ENCODE results near the gene PIK3R3.

- no peak for TF ChIP-seq CTCF (IDR thresholded peaks at IDR 0.05; ENCODE audit: low read length)
- no peak for TF ChIP-seq EZH2 (IDR thresholded peaks at IDR 0.05; ENCODE audit: borderline replicate concordance, low read length)
These were observed 27.8 kb upstream of the PIK3R3 start for GRCh38 chr1:46160212-46160611.

Measured in OCI-LY1 (cell line).